HUES64 (cell line): ENCODE data around the gene PSMB9.

Experiments
- H3K27ac ChIP-seq: 2 replicates; pipeline ENCODE4 v1.7.0; 2013; ENCODE audit warnings: low read depth, low read length, inconsistent platforms
- H3K27me3 ChIP-seq: 2 replicates; pipeline ENCODE4 v1.6.1; 2013; ENCODE audit warnings: mild to moderate bottlenecking, low read length; ENCODE audit not compliant: insufficient read depth
- H3K36me3 ChIP-seq: 2 replicates; pipeline ENCODE4 v1.6.1; 2013; ENCODE audit warnings: mild to moderate bottlenecking, low read length; ENCODE audit not compliant: insufficient read depth
- H3K4me1 ChIP-seq: 2 replicates; pipeline ENCODE4 v1.6.1; 2013; ENCODE audit warnings: mild to moderate bottlenecking, low read length, moderate library complexity; ENCODE audit not compliant: insufficient read depth
- H3K4me3 ChIP-seq: 2 replicates; pipeline ENCODE4 v1.5.1; 2013; ENCODE audit warnings: mild to moderate bottlenecking, low read length, moderate library complexity
- H3K9ac ChIP-seq: 2 replicates; pipeline ENCODE4 v1.6.1; 2013; ENCODE audit warnings: mild to moderate bottlenecking, low read depth, low read length
- H3K9me3 ChIP-seq: 2 replicates; pipeline ENCODE4 v1.6.1; 2013; ENCODE audit warnings: low read depth, low read length; ENCODE audit not compliant: insufficient read depth
- WGBS: fragments of 150-250, 120-280 bp; methylation state at CpG from one replicate; pipeline ENCODE4 v1.1.7; 2013; ENCODE audit warnings: missing lambda C conversion rate; 5-methylcytosine and 5-hydroxymethylcytosine counted together

The PSMB9 gene

DNA sequence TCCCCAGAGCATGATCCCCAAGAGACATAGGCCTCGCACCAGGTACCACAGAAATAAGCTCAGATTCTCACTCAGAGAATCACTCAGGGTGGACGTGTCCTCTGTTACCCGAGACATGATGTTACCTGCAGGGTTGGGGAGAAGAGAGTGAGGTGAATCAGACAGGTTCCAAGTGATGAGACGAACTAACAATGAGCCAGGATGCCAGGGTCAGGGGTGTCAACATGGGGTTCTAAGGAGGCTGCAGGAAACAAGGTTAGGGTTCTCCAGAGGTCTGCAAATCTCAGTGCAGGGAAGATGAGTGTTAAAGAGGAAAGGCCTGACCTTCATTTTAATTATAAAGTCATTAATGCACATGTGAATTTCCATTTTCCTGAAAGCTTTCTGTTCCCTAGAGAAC is 3.0 kb upstream of the PSMB9 start:
- H3K4me1 ChIP-seq, result no peaks in the 10 kb centered on the region
- H3K4me3 ChIP-seq, result no peak overlapping the region
- no peaks in the 10 kb centered on the region for H3K9me3 ChIP-seq
- no peaks in the 10 kb centered on the region for H3K36me3 ChIP-seq
- WGBS, result 90% methylated on average over 4 of the region's 4 CpGs
- H3K27me3 ChIP-seq, result peaks cover 66% of the 10 kb centered on the region
- H3K9ac ChIP-seq, result no peak overlapping the region
- H3K27ac ChIP-seq, result no peak overlapping the region

DNA sequence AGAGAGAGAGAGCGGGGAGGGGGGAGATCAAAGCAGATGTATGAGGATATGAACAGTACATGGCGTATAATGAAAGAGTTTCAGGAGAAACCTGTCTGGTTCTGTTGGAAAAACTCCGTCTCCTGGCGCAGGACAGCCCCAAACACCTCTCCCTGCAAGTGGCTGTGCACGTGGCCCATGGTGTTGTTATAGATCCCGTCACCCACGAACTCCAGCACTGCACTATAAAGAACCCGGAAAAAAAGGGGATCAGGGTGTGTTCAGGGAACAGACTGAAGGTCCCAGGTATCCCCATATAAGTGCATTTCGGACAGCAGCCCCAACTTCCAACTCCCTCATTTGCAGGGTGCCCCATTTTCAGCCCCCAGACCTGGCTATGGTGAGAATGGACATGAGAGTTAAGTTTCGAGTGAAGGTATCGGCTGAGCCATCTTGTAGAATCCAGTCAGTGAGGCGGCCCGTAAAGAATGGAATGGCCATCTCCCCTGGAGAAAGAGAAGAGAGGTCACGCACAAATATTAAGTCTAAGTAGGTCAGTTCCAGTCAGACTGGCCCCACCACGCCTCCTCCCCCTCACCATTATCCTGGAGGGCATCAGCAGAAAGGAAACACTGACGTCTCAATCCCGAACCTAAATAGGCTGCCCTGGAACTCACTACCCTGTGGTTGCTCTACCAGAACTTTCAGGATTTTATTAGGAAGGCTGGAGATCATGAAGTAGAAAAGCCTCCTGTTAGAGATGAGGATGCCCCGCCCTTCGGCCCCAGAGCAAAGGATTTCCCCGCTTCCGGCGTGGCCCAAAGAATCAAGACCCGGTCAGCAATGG is 1.8 kb upstream of the PSMB9 start:
- Histone ChIP-seq H3K4me3 (peak overlapping the region; percentile 80), H3K4me1 (no peaks in the 10 kb centered on the region), H3K27me3 (peaks cover 75% of the 10 kb centered on the region), H3K9me3 (no peaks in the 10 kb centered on the region), H3K9ac (no peak overlapping the region), H3K27ac (no peak overlapping the region), H3K36me3 (no peaks in the 10 kb centered on the region)
- 66% methylated on average over 22 of the region's 23 CpGs for WGBS

DNA sequence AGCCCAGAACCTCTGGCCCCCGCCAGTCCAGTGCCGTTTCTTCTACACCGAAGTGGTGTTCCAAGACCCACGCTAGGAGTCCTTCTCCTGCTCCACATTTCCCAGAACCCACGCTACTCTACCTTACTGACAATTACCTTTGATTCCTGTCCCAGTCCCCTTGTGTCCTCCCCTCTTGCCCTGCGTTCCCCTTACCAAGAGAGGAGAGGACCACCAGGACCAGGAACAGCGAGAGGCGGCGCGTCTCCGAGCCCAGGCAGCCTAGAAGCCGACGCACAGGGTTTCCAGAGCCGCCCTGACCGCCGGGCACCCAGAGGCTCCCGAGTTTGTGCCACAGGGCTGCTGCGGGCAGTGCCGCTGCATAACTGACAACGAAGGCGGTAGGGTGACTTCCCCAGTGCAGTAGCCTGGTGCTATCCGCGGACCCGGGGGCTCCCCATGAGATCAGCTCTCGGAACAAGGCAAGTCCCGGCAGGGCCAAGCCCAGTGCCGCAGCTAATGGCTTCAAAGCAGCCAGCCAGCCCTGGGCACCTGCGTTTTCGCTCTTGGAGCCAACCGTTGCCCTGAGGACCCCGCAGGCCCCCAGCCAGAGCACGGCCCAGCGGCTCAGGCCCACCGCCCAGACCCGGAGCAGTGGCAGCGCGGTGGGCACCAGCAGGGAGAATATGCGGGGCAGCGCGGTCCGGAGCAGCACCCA is 1.0 kb upstream of the PSMB9 start:
- H3K27ac ChIP-seq, result no peak overlapping the region
- 3% methylated on average over 41 of the region's 41 CpGs for WGBS
- peak overlapping the region; percentile 27; the same call in 1 of the 2 replicates for H3K9ac ChIP-seq
- peak overlapping the region; percentile 80 for H3K4me3 ChIP-seq
- no peaks in the 10 kb centered on the region for H3K9me3 ChIP-seq
- no peaks in the 10 kb centered on the region for H3K36me3 ChIP-seq
- peaks cover 82% of the 10 kb centered on the region for H3K27me3 ChIP-seq
- H3K4me1 ChIP-seq, result no peaks in the 10 kb centered on the region

DNA sequence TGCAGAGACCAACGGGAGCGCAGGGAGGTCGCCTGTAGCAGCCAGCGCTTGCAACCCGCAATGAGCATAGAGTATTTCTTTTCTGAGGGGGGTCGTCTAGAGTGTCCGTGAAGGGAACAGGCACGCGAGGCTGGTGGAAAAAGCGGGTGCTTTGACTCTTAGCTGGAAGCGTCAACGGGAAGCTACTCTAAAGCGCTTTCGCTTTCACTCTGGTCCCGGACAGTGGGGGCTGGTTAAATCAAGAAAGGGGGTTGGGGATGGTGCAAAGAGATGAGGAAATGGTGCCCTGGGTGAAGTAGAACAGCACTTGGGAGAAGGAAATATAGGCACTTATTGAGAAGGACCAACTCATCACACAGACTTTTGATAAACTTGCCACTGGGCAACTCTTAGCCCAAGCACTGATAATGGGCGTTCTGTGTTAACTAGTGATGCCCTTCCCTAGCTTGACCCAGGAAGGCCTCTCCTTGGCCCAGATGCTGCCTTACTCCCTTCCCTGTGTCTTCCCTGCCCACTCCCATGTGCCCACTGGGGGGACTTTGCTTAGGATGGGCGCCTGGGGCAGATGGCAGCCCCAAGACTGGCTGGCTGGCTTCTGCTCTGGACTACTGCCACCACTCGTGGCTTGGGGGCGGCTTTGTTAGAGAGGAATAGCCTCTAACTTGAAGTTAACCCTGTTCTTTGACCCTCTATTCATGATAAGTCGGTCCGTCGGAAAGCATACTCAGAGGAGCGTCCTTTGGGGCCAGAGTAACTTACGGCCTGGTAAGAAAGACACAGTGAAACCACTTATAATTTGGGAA is 585 bp downstream of the PSMB9 start:
- no peaks in the 10 kb centered on the region for H3K9me3 ChIP-seq
- no peaks in the 10 kb centered on the region for H3K4me1 ChIP-seq
- 37% methylated on average over 24 of the region's 24 CpGs for WGBS
- H3K36me3 ChIP-seq, result no peaks in the 10 kb centered on the region
- no peak overlapping the region for H3K27ac ChIP-seq
- peaks cover 85% of the 10 kb centered on the region for H3K27me3 ChIP-seq
- no peak overlapping the region for H3K9ac ChIP-seq
- peak overlapping the region; percentile 80 for H3K4me3 ChIP-seq

DNA sequence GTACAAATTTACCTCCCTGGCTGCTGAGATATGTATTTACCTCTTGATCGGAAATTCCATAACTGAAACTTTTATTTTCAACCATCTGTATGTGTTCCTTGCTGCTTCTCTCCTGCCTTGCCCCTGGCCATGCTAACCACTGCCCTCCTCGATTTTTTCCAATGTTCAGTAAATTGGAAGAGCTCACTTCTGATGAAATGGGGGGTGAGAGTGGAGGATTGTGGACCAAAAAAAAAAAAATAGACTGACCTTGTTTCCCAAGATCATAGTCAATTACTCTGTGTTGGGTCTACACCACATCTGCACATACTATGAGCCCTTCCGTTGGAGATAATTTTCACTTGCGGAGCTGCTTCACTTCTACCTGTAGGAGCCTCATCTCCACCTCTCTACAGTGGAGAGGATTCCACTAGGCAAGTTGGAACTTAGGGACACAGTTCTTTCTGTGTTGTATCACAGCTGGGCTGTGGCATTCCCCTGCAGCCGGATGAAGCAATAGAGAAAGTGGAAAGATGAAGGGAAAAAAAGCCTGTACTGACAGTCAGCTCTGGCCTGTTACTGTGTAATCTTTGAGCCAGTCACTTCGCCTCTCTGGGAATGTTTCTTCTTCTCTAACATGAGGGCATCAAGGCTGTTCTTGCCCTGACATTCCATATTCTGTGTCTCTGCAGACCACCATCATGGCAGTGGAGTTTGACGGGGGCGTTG is 1.6 kb downstream of the PSMB9 start:
- Histone ChIP-seq H3K27ac (no peak overlapping the region), H3K4me1 (no peaks in the 10 kb centered on the region; the same call in 1 of the 2 replicates), H3K9ac (no peak overlapping the region), H3K36me3 (no peaks in the 10 kb centered on the region), H3K27me3 (peaks cover 75% of the 10 kb centered on the region), H3K9me3 (no peaks in the 10 kb centered on the region), H3K4me3 (no peak overlapping the region)
- 89% methylated on average over 8 of the region's 8 CpGs for WGBS

DNA sequence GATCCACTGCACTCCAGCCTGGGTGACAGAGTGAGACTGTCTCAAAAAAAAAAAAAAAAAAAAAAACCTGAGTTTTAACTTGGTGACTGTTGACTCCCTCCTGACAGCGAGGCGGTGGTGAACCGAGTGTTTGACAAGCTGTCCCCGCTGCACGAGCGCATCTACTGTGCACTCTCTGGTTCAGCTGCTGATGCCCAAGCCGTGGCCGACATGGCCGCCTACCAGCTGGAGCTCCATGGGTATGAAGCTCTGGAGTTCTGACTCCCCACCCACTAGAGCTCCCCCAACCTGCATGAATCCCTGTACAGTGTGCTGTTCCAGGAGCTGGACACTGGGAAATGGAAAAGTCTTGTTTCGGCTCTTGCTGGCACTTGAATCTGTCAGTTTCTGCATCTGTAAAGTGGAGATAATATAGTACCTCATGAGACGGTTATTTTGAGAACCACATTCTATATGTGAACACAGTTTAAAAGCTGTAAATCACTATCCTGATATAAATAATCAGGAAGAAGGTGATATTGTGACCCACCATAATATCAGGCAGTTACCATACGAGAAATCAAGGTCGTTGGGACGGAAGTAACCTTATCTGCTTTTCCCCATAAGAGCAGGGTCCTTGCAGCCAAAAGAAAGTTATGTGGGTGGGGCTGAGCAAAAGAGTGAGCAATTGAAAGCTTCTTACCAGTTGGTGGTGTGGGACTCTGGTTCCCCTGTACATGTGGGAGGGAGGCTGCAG is 3.3 kb downstream of the PSMB9 start:
- H3K36me3 ChIP-seq, result no peaks in the 10 kb centered on the region
- no peak overlapping the region for H3K9ac ChIP-seq
- WGBS, result 91% methylated on average over 14 of the region's 14 CpGs
- H3K27ac ChIP-seq, result no peak overlapping the region
- H3K4me3 ChIP-seq, result no peak overlapping the region
- peaks cover 3% of the 10 kb centered on the region; the same call in 1 of the 2 replicates for H3K4me1 ChIP-seq
- peaks cover 58% of the 10 kb centered on the region for H3K27me3 ChIP-seq
- H3K9me3 ChIP-seq, result no peaks in the 10 kb centered on the region

DNA sequence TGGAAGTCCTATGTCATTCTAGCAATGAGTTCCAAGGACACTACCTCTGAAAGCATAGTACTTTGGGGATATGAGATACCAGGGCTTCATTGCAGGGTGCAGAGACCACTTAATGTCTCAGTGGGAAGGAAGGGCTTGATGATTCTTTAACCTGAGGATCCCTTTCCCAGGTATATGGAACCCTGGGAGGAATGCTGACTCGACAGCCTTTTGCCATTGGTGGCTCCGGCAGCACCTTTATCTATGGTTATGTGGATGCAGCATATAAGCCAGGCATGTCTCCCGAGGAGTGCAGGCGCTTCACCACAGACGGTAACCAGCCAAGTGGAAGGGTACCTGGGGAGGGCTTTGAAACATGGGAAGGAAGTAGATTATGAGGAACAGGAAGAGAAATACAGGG is 4.2 kb downstream of the PSMB9 start:
- Histone ChIP-seq H3K9ac (no peak overlapping the region), H3K27ac (no peak overlapping the region), H3K27me3 (peaks cover 49% of the 10 kb centered on the region), H3K4me1 (peaks cover 3% of the 10 kb centered on the region; the same call in 1 of the 2 replicates), H3K4me3 (no peak overlapping the region), H3K36me3 (no peaks in the 10 kb centered on the region), H3K9me3 (no peaks in the 10 kb centered on the region)
- WGBS, result 89% methylated on average over 5 of the region's 5 CpGs

DNA sequence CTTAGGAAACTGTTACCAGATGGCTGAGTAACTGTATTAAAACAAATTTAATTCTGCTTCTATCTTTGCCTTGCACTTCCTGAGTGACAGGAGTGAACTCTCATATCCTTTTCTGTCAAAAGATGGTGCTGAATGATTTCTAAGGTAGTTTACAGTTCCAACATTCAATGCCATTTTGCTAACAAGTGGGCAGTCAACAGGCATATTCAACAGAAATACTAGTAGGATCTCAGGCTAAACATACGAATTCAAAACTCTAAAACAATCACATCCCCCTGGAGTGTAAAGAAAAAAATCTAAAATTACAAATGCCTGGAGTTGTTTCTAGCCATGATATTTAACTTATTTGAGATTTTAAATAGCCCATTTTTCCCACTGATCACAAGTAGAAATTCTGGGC is 6.7 kb downstream of the PSMB9 start:
- 67% methylated on average over 1 of the region's 1 CpG for WGBS
- Histone ChIP-seq H3K27me3 (peaks cover 26% of the 10 kb centered on the region), H3K4me1 (peaks cover 3% of the 10 kb centered on the region; the same call in 1 of the 2 replicates), H3K27ac (peak overlapping the region; percentile 50; the same call in 1 of the 2 replicates), H3K4me3 (no peak overlapping the region), H3K36me3 (no peaks in the 10 kb centered on the region), H3K9me3 (no peaks in the 10 kb centered on the region), H3K9ac (no peak overlapping the region)

DNA sequence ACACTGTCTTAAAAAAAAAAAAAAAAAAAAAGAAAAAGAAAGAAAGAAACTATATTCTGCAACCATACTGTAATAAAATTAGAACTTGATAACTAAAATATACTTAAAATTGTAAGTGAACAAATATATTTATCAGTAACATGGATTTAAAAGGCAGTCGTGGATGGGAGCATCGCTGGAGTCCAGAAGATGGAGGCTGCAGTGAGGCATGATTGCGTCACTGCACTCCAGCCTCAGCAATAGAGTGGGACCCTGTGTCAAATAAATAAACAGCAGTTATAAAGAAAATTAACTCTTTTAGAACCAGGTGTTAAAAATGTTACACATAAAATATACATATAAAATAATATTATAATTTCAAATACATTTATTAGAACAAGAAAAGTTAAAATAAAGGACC is 8.7 kb downstream of the PSMB9 start:
- Histone ChIP-seq H3K4me3 (no peak overlapping the region), H3K27ac (no peak overlapping the region), H3K9me3 (no peaks in the 10 kb centered on the region), H3K9ac (no peak overlapping the region), H3K27me3 (peaks cover 10% of the 10 kb centered on the region), H3K4me1 (peaks cover 3% of the 10 kb centered on the region; the same call in 1 of the 2 replicates), H3K36me3 (no peaks in the 10 kb centered on the region)
- WGBS, result 96% methylated on average over 3 of the region's 3 CpGs
